PC-3 (cell line): Measurements from ENCODE around the gene ORAI2. TPM values are rescaled to one million over a fixed set of nuclear protein-coding genes. Genes with fewer than 3 reads are reported as not detected.

Experiments
- ATAC-seq: fragments of 200-7000 bp; cut with Tn5 transposase; 2 replicates; pipeline ENCODE4 v1.9.1; 2020; ENCODE audit warnings: mild to moderate bottlenecking, moderate library complexity
- BruUV-seq: library from RNA; stranded (reverse); fragments of 400-500 nt; replicated peaks from 2 replicates; lab custom pipeline; 2021; lab: Mats Ljungman, UMichigan
- CTCF ChIA-PET: fragments of 300-600 bp; sonication (Branson Sonifier 250); formaldehyde crosslinking; loops from one replicate; lab custom pipeline; 2022; ENCODE audit warnings: antibody characterized with exemption; lab: Charles Lee
- POLR2A ChIA-PET: fragments of 300-600 bp; sonication (Branson Sonifier 250); formaldehyde crosslinking; loops from one replicate; lab custom pipeline; 2022; ENCODE audit warnings: antibody characterized with exemption; ENCODE audit not compliant: unreplicated experiment; lab: Charles Lee
- DNase-seq: peaks from one replicate; pipeline ENCODE4 v3.0.0-alpha.2; 2015
- H2AFZ ChIP-seq: fragments of 300-600 bp; sonication (generic); 2 replicates; pipeline ENCODE4 v1.6.0; 2016; ENCODE audit warnings: antibody characterized with exemption, low read length
- H3F3A ChIP-seq: fragments of 300-600 bp; sonication (generic); one replicate; pipeline ENCODE4 v1.6.0; 2017; ENCODE audit warnings: antibody characterized with exemption, low read length, control low read depth, mild to moderate bottlenecking; ENCODE audit not compliant: unreplicated experiment
- H3K27ac ChIP-seq: fragments of 300-600 bp; sonication (generic); 2 replicates; pipeline ENCODE4 v1.5.1; 2016; ENCODE audit warnings: mild to moderate bottlenecking, low read length
- H3K27me3 ChIP-seq: fragments of 300-600 bp; sonication (generic); 2 replicates; pipeline ENCODE4 v1.6.1; 2016; ENCODE audit warnings: low read length, mixed read lengths
- H3K36me3 ChIP-seq: fragments of 300-600 bp; sonication (generic); 2 replicates; pipeline ENCODE4 v1.6.1; 2016; ENCODE audit warnings: low read depth, mixed run types, low read length, mixed read lengths
- H3K4me1 ChIP-seq: fragments of 300-600 bp; sonication (generic); 2 replicates; pipeline ENCODE4 v1.5.1; 2016; ENCODE audit warnings: low read length; ENCODE audit not compliant: insufficient read depth
- H3K4me2 ChIP-seq: fragments of 300-600 bp; sonication (generic); 2 replicates; pipeline ENCODE4 v1.6.0; 2016; ENCODE audit warnings: low read length
- H3K4me3 ChIP-seq: fragments of 300-600 bp; sonication (generic); 2 replicates; pipeline ENCODE4 v1.5.1; 2016; ENCODE audit warnings: mild to moderate bottlenecking, low read length, mixed read lengths
- H3K79me2 ChIP-seq: fragments of 300-600 bp; sonication (generic); 2 replicates; pipeline ENCODE4 v1.6.1; 2017; ENCODE audit warnings: low read length, mixed read lengths
- H3K9ac ChIP-seq: fragments of 300-600 bp; sonication (generic); 2 replicates; pipeline ENCODE4 v1.6.0; 2016; ENCODE audit warnings: mild to moderate bottlenecking, low read length
- H3K9me2 ChIP-seq: fragments of 300-600 bp; sonication (generic); replicated peaks from 2 replicates; pipeline ENCODE4 v1.6.1; 2016; ENCODE audit warnings: mixed run types, low read length, mixed read lengths
- H3K9me3 ChIP-seq: fragments of 300-600 bp; sonication (generic); 2 replicates; pipeline ENCODE4 v1.6.1; 2016; ENCODE audit warnings: low read length, mixed read lengths
- H4K20me1 ChIP-seq: fragments of 300-600 bp; sonication (generic); 2 replicates; pipeline ENCODE4 v1.6.1; 2016; ENCODE audit warnings: low read length, mixed read lengths
- EZH2 ChIP-seq: fragments of 300-600 bp; sonication (generic); IDR thresholded peaks from one replicate; pipeline ENCODE4 v1.6.1; 2017; ENCODE audit warnings: antibody characterized with exemption, mild to moderate bottlenecking, low read length; ENCODE audit not compliant: unreplicated experiment
- EZH2phosphoT487 ChIP-seq: fragments of 300-600 bp; sonication (generic); IDR thresholded peaks from 2 replicates; pipeline ENCODE4 v1.6.1; 2018; ENCODE audit warnings: mild to moderate bottlenecking, antibody characterized with exemption, low read length, borderline replicate concordance
- intact Hi-C: fragments of 100-400 bp; cut with micrococcal nuclease; formaldehyde crosslinking; loops from 2 replicates; pipeline ENCODE4 v1.9.0; 2023
- total RNA-seq: library from RNA; depleted of rRNA; stranded (reverse); fragments of >200 nt; gene quantifications from 2 replicates; pipeline ENCODE4 v1.2.3, GENCODE V29; 2014
- TF ChIP-seq, protein P1 (sequence below): fragments of 300-600 bp; sonication (generic); conservative IDR thresholded peaks from 2 replicates; pipeline ENCODE4 v1.5.1; 2017; ENCODE audit warnings: antibody characterized with exemption, low read depth, mild to moderate bottlenecking, low read length

ORAI2 gene
- total RNA-seq, 1 experiment from 2014 or later, result 20.8 TPM

DNA sequence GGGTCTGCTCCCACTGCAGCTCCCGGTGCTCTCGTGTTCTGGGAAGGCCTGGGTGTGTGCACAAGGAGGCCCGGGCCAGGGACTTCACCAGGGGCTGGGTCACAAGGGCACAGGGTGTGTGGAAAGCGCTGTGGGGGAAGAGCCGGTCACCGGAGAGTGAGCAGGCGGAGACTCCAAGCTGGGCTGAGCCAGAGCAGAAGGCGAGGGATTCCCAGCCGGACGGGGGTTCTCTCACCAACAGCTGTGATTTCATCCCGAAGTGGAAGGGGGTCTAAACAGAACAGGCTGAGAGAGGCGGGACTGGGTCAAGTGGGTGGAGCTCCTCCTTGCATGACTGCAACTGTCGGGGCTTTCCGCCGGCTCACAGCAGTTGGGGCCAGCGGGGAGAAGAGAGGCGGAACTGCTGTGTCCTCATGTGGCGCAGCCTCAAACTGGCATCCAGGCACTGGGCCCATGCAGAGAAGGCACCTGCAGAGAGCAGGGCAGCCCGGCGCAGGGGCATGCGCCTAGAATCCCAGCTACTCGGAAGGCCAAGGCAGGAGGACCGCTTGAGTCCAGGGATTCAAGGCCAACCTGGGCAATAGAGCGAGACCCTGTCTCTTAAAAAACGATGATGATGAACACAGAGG is 7.6 kb upstream of the ORAI2 start:
- CTCF ChIA-PET, result no interaction called here
- Histone ChIP-seq H3K9me3 (no peaks in the 10 kb centered on the region), H3K27me3 (no peaks in the 10 kb centered on the region), H3F3A (no peaks in the 10 kb centered on the region), H3K4me2 (no peak overlapping the region), H3K79me2 (no peaks in the 10 kb centered on the region), H3K4me3 (no peak overlapping the region), H4K20me1 (no peaks in the 10 kb centered on the region), H2AFZ (no peak overlapping the region), H3K9me2 (no peaks in the 10 kb centered on the region), H3K36me3 (peaks cover 4% of the 10 kb centered on the region; the same call in 1 of the 2 replicates), H3K4me1 (no peaks in the 10 kb centered on the region), H3K27ac (no peak overlapping the region), H3K9ac (no peak overlapping the region)
- TSS peak; percentile 44 for BruUV-seq
- TF ChIP-seq EZH2, result no peak
- TF ChIP-seq, protein P1, sequence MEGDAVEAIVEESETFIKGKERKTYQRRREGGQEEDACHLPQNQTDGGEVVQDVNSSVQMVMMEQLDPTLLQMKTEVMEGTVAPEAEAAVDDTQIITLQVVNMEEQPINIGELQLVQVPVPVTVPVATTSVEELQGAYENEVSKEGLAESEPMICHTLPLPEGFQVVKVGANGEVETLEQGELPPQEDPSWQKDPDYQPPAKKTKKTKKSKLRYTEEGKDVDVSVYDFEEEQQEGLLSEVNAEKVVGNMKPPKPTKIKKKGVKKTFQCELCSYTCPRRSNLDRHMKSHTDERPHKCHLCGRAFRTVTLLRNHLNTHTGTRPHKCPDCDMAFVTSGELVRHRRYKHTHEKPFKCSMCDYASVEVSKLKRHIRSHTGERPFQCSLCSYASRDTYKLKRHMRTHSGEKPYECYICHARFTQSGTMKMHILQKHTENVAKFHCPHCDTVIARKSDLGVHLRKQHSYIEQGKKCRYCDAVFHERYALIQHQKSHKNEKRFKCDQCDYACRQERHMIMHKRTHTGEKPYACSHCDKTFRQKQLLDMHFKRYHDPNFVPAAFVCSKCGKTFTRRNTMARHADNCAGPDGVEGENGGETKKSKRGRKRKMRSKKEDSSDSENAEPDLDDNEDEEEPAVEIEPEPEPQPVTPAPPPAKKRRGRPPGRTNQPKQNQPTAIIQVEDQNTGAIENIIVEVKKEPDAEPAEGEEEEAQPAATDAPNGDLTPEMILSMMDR, result no peak
- ATAC-seq (no peak), DNase-seq (no peak)
- POLR2A ChIA-PET, result no interaction called here
- intact Hi-C loops, result no loop called here

DNA sequence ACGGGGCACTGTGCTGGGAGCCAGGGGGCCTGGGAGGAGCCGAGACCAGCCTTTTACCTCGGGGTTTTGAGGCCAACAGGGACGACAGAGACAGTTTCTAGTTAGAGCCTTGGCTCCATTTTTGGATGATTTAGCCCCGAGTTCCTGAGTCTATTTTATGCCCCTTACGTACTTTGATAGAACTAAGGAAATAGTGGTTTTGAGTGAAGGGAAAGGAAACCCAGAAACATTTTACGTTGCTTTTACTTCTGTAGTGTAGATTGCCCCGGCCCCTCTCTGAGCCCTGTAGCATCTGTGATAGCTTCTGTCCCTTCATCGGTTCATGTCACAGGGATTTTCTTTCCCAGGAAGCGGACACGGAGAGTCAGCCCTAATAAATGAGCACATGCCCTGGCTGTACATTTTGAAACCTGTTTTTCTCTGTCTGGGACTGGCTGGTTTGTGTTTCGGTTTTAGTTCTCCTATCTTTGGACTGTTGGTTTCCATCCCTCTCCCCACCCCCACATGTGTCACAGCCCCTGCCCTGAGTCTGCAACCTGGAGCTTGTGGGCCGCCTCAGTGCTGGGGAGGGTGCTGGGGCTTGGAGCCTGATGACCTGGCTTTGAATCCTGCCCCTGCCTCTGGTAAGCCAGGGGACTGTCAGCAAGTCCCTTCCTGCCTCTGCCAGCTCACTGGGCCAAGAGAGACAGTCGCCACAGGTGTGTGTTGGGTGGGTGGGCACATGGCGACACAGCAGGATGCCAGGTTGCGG is 6.9 kb upstream of the ORAI2 start:
- H3K4me2 ChIP-seq, result no peak overlapping the region
- TF ChIP-seq EZH2phosphoT487, result no peak
- no peak for TF ChIP-seq EZH2
- TF ChIP-seq, protein P1, result no peak
- ATAC-seq (no peak), DNase-seq (no peak)
- intact Hi-C loops, result no loop called here
- no peaks in the 10 kb centered on the region for H3K79me2 ChIP-seq
- no peaks in the 10 kb centered on the region for H4K20me1 ChIP-seq
- H3K36me3 ChIP-seq, result no peaks in the 10 kb centered on the region
- ChIA-PET POLR2A (no interaction called here), CTCF (no interaction called here)
- H3K27ac ChIP-seq, result no peak overlapping the region
- no peaks in the 10 kb centered on the region for H3K27me3 ChIP-seq
- no peak overlapping the region for H2AFZ ChIP-seq
- no peaks in the 10 kb centered on the region for H3K9me2 ChIP-seq
- no peak overlapping the region for H3K9ac ChIP-seq
- peaks cover 1% of the 10 kb centered on the region for H3F3A ChIP-seq
- peaks cover 2% of the 10 kb centered on the region for H3K4me1 ChIP-seq
- H3K9me3 ChIP-seq, result no peaks in the 10 kb centered on the region
- BruUV-seq, result no TSS peak
- H3K4me3 ChIP-seq, result no peak overlapping the region

DNA sequence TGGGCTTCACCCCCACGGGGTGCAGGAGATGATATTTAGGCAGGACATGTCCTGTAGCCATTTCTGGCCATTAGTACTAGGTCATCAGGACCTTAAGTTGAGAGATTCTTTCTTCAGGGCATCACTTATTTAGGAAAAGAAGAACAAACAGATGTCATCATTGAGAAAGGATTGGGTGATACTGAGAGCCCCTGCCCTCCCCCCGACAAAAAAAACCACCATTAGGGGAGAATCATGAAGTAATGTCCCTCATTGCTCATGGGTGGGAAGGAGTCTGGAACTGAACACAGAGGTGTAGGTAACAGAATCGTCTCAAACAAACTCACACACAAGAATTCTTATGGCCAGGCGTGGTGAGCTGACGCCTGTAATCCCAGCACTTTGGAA is 6.4 kb upstream of the ORAI2 start:
- ATAC-seq, result no peak

More for the DNA sequence above, 6.4 kb upstream of the ORAI2 start:
- POLR2A ChIA-PET, result no interaction called here
- Histone ChIP-seq H3K4me3 (no peak overlapping the region), H2AFZ (no peak overlapping the region), H3K27ac (no peak overlapping the region), H3K9ac (no peak overlapping the region), H4K20me1 (no peaks in the 10 kb centered on the region), H3K27me3 (no peaks in the 10 kb centered on the region), H3K9me2 (no peaks in the 10 kb centered on the region), H3F3A (peaks cover 6% of the 10 kb centered on the region), H3K4me1 (peaks cover 8% of the 10 kb centered on the region), H3K9me3 (no peaks in the 10 kb centered on the region), H3K36me3 (no peaks in the 10 kb centered on the region), H3K79me2 (no peaks in the 10 kb centered on the region), H3K4me2 (no peak overlapping the region)
- BruUV-seq, result no TSS peak
- CTCF ChIA-PET, result no interaction called here
- DNase-seq, result no peak
- intact Hi-C loops, result no loop called here
- no peak for TF ChIP-seq EZH2
- TF ChIP-seq, protein P1, result no peak
- TF ChIP-seq EZH2phosphoT487, result no peak
